Activated CD8-positive, alpha-beta memory T cell treated with anti-CD3 and anti-CD28 coated beads, Interleukin-2, amount 50 U/mL, for 24 hours (primary cell): ENCODE data around the gene CCIN.
"Not testable (repeated sequence)": the region's sequence is repeated elsewhere in the genome, so short reads cannot be mapped to it uniquely, and the experiment has no call there.

ENCODE experiments used
- DNase-seq: peaks from one replicate; pipeline ENCODE4 v3.0.0-alpha.2; 2020; ENCODE audit errors: extremely low read depth

Gene CCIN

GRCh38 chr9:36158917-36159316, 10.3 kb upstream of the CCIN start:
- DNase-seq = no peak

GRCh38 chr9:36159509-36159908, 9.7 kb upstream of the CCIN start:
- not testable (repeated sequence) for DNase-seq

DNA sequence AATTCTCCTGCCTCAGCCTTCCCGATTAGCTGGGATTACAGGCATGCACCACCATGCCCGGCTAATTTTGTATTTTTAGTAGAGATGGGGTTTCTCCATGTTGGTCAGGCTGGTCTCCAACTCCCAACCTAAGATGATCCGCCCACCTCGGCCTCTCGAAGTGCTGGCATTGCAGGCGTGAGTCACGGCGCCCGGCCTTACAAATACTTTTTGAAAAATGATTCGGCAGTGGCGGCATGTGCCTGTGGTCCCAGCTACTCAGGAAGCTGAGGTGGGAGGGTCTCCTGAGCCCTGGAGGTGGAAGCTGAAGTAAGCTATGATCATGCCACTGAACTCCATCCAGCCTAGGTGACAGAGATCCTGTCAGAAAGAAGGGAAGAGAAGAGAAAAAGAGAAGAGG, 9.1 kb upstream of the CCIN start:
- not testable (repeated sequence) for DNase-seq

DNA sequence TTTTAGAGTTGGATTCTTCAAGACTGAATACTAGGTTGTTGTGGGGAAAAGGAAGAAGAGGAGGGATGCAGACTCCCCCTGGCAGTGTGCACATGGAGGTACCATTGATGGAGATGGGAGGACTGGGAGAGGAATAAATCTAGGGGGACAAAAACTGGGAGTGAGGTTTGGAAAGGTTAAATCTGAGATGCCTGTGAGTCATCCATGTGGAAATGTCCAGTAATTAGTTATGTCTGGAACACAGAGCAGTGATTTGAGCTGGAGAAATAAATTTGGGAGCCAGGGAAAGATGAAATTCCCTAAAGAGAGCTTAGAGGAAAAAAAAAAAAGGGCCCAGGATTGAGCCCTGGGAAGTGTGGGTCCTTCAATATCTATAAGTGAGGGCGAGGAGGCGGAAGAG, 8.0 kb upstream of the CCIN start:
- no peak for DNase-seq

DNA sequence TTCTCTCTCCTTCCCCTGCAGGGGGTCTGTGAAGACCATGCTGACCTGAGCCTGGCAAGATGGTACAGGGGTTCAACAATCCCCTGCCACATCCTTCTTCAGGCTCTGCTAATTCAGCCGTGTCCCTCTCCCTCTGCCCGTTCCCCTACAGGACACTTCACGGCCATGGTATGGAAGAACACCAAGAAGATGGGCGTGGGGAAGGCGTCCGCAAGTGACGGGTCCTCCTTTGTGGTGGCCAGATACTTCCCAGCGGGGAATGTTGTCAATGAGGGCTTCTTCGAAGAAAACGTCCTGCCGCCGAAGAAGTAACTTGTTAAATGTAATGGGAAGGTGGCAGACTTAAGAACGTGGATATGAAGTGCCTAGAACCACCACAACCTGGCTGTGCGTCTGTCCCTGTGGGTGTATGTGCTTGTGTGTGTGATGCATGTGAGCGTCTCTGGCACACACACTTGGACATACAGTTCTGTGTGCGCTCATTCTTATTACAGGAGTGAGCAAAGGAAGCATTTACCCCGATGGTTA, 6.9 kb upstream of the CCIN start:
- DNase-seq = no peak

DNA sequence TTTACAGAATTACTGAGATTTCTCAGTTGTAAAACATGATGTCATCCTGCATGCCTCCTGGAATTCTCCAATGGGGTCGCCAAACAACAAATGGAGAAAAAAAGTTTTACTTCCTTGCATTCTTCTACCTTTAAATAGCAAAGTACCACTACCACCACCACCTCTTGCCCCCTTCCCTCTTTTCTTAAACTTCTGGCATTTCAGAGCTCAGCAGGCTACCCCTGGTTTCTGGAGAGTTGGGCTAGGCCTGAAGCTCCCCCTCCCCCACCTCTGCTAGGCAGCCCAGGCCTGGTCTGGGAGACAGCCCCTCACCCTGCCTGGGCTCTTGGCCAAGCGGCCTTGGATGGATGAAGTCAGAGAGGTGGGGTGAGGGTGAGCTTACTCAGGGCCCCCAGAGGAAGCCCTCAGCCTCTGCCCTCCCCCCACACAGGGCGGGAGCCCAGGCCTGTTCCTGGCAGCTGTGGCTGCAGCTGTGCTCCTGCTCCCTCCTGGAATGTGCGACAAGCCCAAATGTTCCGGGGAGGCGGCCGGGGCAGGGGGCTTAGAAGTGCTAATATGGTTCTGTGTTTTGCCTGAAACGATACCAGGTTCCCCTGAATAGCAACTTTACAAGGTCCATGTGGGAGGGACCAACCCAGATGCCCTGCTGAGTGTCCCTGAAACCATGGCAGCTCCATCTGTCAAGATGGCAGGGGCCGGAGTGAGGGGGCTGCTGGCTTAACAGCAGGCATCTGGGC, 6.0 kb upstream of the CCIN start:
- no peak for DNase-seq

DNA sequence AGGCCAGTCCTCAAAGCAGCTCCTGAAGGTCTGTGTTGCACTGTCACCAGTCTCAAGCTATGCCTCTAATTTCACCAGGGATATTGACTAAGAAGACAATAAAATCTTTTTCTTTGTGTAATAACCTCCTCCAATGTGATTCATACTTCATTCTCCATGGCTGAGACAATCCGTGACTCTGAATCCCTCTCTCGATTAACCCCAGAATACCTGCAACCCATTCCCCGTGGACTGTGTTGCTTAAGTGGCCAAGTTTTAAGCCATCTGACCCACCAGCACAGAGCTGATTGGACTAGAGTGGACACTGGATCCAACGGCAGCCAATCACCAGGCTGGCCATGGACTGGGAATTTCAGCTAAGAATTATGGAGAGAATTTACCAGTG, 5.4 kb upstream of the CCIN start:
- no peak for DNase-seq

GRCh38 chr9:36164372-36164771, 4.8 kb upstream of the CCIN start:
- DNase-seq = no peak

DNA sequence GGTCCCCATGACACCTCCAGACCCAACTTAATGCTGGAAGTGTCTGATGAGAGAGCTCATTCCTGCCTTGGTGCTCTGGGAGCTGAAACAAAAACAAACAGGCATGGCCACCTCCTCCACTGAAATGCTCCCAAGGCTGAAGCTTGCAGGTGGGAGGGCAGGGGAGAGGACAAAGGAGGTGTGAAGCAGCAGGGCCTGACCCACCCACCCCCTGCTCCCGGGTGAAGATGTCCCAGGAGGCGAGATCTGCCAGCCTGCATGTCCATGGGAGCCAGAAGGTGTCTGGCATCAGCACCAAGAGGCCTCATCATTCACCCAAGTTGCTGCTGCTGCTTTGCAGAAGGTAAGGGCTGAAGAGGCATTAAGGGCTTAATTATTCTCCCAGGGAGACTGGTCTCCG, 4.2 kb upstream of the CCIN start:
- DNase-seq = no peak

GRCh38 chr9:36165826-36166167, 3.4 kb upstream of the CCIN start:
- no peak for DNase-seq

- no peak for DNase-seq
Measured at GRCh38 chr9:36166168-36166927, 2.8 kb upstream of the CCIN start.

- DNase-seq = no peak
Measured at GRCh38 chr9:36169708-36170107, 520 bp downstream of the CCIN start.

DNA sequence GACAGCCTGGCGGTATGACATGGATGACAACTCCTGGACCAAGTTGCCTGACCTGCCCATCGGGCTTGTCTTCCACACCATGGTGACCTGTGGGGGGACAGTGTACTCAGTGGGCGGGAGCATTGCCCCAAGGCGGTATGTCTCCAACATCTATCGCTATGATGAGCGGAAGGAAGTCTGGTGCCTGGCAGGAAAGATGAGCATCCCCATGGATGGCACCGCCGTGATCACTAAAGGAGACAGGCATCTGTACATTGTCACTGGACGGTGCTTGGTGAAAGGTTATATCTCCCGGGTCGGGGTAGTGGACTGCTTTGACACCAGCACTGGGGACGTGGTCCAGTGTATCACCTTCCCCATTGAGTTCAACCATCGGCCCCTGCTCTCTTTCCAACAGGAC, 1.3 kb downstream of the CCIN start:
- no peak for DNase-seq

- DNase-seq = no peak
Measured at GRCh38 chr9:36173861-36174260, 4.7 kb downstream of the CCIN start.

DNA sequence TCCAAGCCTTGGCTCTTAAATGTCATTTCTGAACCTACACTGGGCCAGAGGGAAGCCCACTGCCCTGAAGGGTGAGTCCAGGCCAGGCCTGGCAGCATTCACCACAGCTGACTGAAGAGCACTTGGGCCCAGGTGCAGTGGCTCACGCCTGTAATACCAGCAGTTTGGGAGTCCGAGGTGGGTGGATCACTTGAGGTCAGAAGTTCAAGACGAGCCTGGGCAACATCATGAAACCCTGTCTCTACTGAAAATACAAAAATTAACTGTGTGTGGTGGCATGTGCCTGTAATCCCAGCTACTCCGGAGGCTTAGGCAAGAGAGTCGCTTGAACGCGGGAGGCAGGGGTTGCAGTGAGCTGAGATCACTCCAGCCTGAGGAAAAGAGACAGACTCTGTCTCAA, 5.1 kb downstream of the CCIN start:
- DNase-seq = no peak

- DNase-seq = no peak
Measured at GRCh38 chr9:36174731-36175130, 5.5 kb downstream of the CCIN start.

- DNase-seq = not testable (repeated sequence)
Measured at GRCh38 chr9:36175209-36175608, 6.0 kb downstream of the CCIN start.

DNA sequence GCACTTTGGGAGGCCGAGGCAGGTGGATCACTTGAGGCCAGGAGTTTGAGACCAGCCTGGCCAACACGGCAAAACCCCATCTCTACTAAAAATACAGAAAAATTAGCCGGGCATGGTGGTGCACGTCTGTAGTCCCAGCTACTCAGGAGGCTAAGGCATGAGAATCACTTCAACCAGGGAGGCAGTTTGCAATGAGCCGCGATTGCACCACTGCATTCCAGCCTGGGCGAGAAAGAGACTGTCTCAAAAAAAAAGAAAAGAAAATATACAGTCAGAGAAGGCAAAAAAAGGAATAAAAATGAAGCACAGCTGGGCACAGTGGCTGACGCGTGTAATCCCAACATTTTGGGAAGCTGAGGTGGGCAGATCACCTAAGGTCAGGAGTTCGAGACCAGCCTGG, 7.3 kb downstream of the CCIN start:
- not testable (repeated sequence) for DNase-seq

DNA sequence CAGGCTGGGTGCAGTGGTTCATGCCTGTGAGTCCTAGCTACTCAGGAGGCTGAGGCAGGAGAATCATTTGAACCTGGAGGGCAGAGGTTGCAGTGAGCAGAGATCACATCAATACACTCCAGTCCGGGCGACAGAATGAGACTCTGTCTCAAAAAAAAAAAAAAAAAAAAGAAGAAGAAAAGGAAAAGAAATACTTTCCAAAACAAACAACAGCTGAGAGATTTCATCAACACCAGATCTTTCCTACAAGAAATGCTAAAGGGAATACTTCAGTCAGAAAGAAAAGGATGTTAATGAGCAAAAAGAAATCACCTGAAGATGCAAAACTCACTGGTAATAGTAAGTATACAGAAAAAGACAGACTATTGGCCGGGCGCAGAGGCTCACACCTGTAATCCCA, 8.4 kb downstream of the CCIN start:
- no peak for DNase-seq

DNA sequence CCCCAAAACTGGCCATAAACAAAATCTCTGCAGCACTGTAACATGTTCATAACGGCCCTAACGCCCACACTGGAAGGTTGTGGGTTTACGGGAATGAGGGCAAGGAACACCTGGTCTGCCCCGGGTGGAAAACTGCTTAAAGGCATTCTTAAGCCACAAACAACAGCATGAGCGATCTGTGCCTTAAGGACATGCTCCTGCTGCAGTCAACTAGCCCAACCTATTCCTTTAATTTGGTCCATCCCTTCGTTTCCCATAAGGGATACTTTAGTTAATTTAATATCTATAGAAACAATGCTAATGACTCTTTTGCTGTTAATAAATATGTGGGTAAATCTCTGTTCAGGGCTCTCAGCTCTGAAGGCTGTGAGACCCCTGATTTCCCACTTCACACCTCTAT, 11.1 kb downstream of the CCIN start:
- not testable (repeated sequence) for DNase-seq

GRCh38 chr9:36187414-36187813, 18.2 kb downstream of the CCIN start:
- no peak for DNase-seq

DNA sequence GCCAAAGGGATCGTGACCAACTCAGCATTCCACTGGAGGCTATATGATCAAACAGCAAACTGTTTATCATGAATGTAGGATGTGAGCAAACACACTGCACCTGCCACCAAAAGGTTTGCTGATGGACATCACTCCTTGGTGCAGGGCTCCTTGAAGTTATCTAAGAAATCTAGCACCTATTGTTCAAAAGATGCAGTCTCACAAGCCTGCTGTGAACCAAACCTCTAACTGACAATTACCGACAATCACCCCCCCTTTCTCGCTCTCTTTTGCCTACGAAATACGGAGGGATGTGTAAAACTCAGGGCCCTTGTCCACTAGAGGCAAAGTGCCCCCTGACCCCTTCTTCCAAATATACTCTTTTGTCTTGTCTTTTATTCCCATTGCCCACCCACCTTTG, 19.0 kb downstream of the CCIN start:
- no peak for DNase-seq

GRCh38 chr9:36189976-36190375, 20.8 kb downstream of the CCIN start:
- no peak for DNase-seq
